T-helper 1 cell treated with Interleukin-12 subunit alpha and Interleukin-12 subunit beta and Interleukin-4 antibody, amounts not matched to agents 30 μg/mL and 1 μg/mL, for 36 hours (primary cell): ENCODE data around the gene DIAPH3.

ENCODE experiments used
- H3K27ac Mint-ChIP-seq: one replicate; pipeline ENCODE4 v1.8.0; 2021; ENCODE audit warnings: mild to moderate bottlenecking, mixed read lengths
- H3K27me3 Mint-ChIP-seq: one replicate; pipeline ENCODE4 v1.8.0; 2021; ENCODE audit warnings: low read depth, mixed read lengths
- H3K36me3 Mint-ChIP-seq: one replicate; pipeline ENCODE4 v1.8.0; 2021; ENCODE audit warnings: low read depth, mixed read lengths
- H3K4me1 Mint-ChIP-seq: one replicate; pipeline ENCODE4 v1.8.0; 2021; ENCODE audit warnings: low read depth, mixed read lengths
- H3K4me3 Mint-ChIP-seq: one replicate; pipeline ENCODE4 v1.8.0; 2021; ENCODE audit warnings: mild to moderate bottlenecking, moderate library complexity, mixed read lengths
- H3K9me3 Mint-ChIP-seq: one replicate; pipeline ENCODE4 v1.8.0; 2021; ENCODE audit warnings: mixed read lengths

Gene DIAPH3

GRCh38 chr13:60167121-60167520 is 3.4 kb upstream of the DIAPH3 start:
- Mint-ChIP-seq H3K4me3 (no peak overlapping the region), H3K27ac (no peak overlapping the region)

GRCh38 chr13:60165391-60166099 is 1.8 kb upstream of the DIAPH3 start:
- Mint-ChIP-seq H3K27ac (no peak overlapping the region), H3K9me3 (no peaks in the 10 kb centered on the region), H3K4me3 (peak overlapping the region; percentile 14), H3K4me1 (peaks cover 33% of the 10 kb centered on the region), H3K36me3 (peaks cover 3% of the 10 kb centered on the region), H3K27me3 (peaks cover 4% of the 10 kb centered on the region)

More at GRCh38 chr13:60167121-60167520, 3.4 kb upstream of the DIAPH3 start:
- Mint-ChIP-seq H3K4me1 (peaks cover 22% of the 10 kb centered on the region), H3K27me3 (peaks cover 7% of the 10 kb centered on the region), H3K9me3 (no peaks in the 10 kb centered on the region), H3K36me3 (no peaks in the 10 kb centered on the region)

- Mint-ChIP-seq H3K36me3 (peaks cover 3% of the 10 kb centered on the region), H3K27ac (peak overlapping the region; percentile 89), H3K9me3 (no peaks in the 10 kb centered on the region), H3K4me1 (peaks cover 33% of the 10 kb centered on the region), H3K27me3 (no peaks in the 10 kb centered on the region), H3K4me3 (peak overlapping the region; percentile 91)
Observed at GRCh38 chr13:60164234-60164889, 634 bp upstream of the DIAPH3 start.

- Mint-ChIP-seq H3K36me3 (peaks cover 10% of the 10 kb centered on the region), H3K4me3 (peak overlapping the region; percentile 22), H3K9me3 (peaks cover 4% of the 10 kb centered on the region), H3K4me1 (peaks cover 36% of the 10 kb centered on the region), H3K27ac (no peak overlapping the region), H3K27me3 (no peaks in the 10 kb centered on the region)
Observed at GRCh38 chr13:60162096-60162495, 1.6 kb downstream of the DIAPH3 start.

GRCh38 chr13:60158321-60158801 is 5.4 kb downstream of the DIAPH3 start:
- H3K4me1 Mint-ChIP-seq = peaks cover 24% of the 10 kb centered on the region
- H3K4me3 Mint-ChIP-seq = no peak overlapping the region
- peaks cover 4% of the 10 kb centered on the region for H3K9me3 Mint-ChIP-seq
- no peak overlapping the region for H3K27ac Mint-ChIP-seq
- H3K27me3 Mint-ChIP-seq = no peaks in the 10 kb centered on the region
- H3K36me3 Mint-ChIP-seq = peaks cover 15% of the 10 kb centered on the region

- H3K27me3 Mint-ChIP-seq = no peaks in the 10 kb centered on the region
- peaks cover 4% of the 10 kb centered on the region for H3K9me3 Mint-ChIP-seq
- H3K27ac Mint-ChIP-seq = no peak overlapping the region
- H3K36me3 Mint-ChIP-seq = peaks cover 12% of the 10 kb centered on the region
- no peak overlapping the region for H3K4me3 Mint-ChIP-seq
- peaks cover 7% of the 10 kb centered on the region for H3K4me1 Mint-ChIP-seq
Observed at GRCh38 chr13:60155978-60156377, 7.8 kb downstream of the DIAPH3 start.

GRCh38 chr13:60152904-60153303 is 10.8 kb downstream of the DIAPH3 start:
- H3K27ac Mint-ChIP-seq = no peak overlapping the region
- H3K27me3 Mint-ChIP-seq = no peaks in the 10 kb centered on the region
- peaks cover under 1% of the 10 kb centered on the region for H3K9me3 Mint-ChIP-seq
- H3K36me3 Mint-ChIP-seq = peaks cover 13% of the 10 kb centered on the region
- H3K4me3 Mint-ChIP-seq = no peak overlapping the region
- peaks cover 8% of the 10 kb centered on the region for H3K4me1 Mint-ChIP-seq

GRCh38 chr13:60152114-60152513 is 11.6 kb downstream of the DIAPH3 start:
- Mint-ChIP-seq H3K4me1 (peaks cover 7% of the 10 kb centered on the region), H3K4me3 (no peak overlapping the region), H3K36me3 (peaks cover 10% of the 10 kb centered on the region), H3K27me3 (no peaks in the 10 kb centered on the region), H3K27ac (no peak overlapping the region), H3K9me3 (no peaks in the 10 kb centered on the region)

- Mint-ChIP-seq H3K27ac (no peak overlapping the region), H3K9me3 (no peaks in the 10 kb centered on the region), H3K4me1 (peaks cover 4% of the 10 kb centered on the region), H3K36me3 (peaks cover 7% of the 10 kb centered on the region), H3K4me3 (no peak overlapping the region), H3K27me3 (no peaks in the 10 kb centered on the region)
Observed at GRCh38 chr13:60150538-60150937, 13.2 kb downstream of the DIAPH3 start.

GRCh38 chr13:60148918-60149317 is 14.8 kb downstream of the DIAPH3 start:
- peaks cover 5% of the 10 kb centered on the region for H3K36me3 Mint-ChIP-seq
- H3K4me1 Mint-ChIP-seq = peaks cover 12% of the 10 kb centered on the region
- no peak overlapping the region for H3K4me3 Mint-ChIP-seq
- H3K9me3 Mint-ChIP-seq = no peaks in the 10 kb centered on the region
- no peak overlapping the region for H3K27ac Mint-ChIP-seq
- H3K27me3 Mint-ChIP-seq = no peaks in the 10 kb centered on the region

- no peak overlapping the region for H3K27ac Mint-ChIP-seq
- H3K9me3 Mint-ChIP-seq = no peaks in the 10 kb centered on the region
- peaks cover 5% of the 10 kb centered on the region for H3K36me3 Mint-ChIP-seq
- no peak overlapping the region for H3K4me3 Mint-ChIP-seq
- H3K4me1 Mint-ChIP-seq = peaks cover 12% of the 10 kb centered on the region
- H3K27me3 Mint-ChIP-seq = no peaks in the 10 kb centered on the region
Observed at GRCh38 chr13:60147361-60147760, 16.4 kb downstream of the DIAPH3 start.

- H3K4me1 Mint-ChIP-seq = peaks cover 12% of the 10 kb centered on the region
- H3K4me3 Mint-ChIP-seq = no peak overlapping the region
- peaks cover 5% of the 10 kb centered on the region for H3K36me3 Mint-ChIP-seq
- no peak overlapping the region for H3K27ac Mint-ChIP-seq
- H3K27me3 Mint-ChIP-seq = no peaks in the 10 kb centered on the region
- H3K9me3 Mint-ChIP-seq = no peaks in the 10 kb centered on the region
Observed at GRCh38 chr13:60146471-60146870, 17.3 kb downstream of the DIAPH3 start.

GRCh38 chr13:60143775-60144174 is 20.0 kb downstream of the DIAPH3 start:
- H3K4me1 Mint-ChIP-seq = peaks cover 9% of the 10 kb centered on the region
- H3K36me3 Mint-ChIP-seq = peaks cover 2% of the 10 kb centered on the region
- H3K9me3 Mint-ChIP-seq = no peaks in the 10 kb centered on the region
- H3K27me3 Mint-ChIP-seq = no peaks in the 10 kb centered on the region
- H3K4me3 Mint-ChIP-seq = no peak overlapping the region
- H3K27ac Mint-ChIP-seq = no peak overlapping the region

- Mint-ChIP-seq H3K9me3 (no peaks in the 10 kb centered on the region), H3K4me3 (no peak overlapping the region), H3K27me3 (no peaks in the 10 kb centered on the region), H3K27ac (no peak overlapping the region), H3K36me3 (no peaks in the 10 kb centered on the region), H3K4me1 (peaks cover 15% of the 10 kb centered on the region)
Observed at GRCh38 chr13:60139272-60139671, 24.5 kb downstream of the DIAPH3 start.

GRCh38 chr13:60138674-60139073 is 25.1 kb downstream of the DIAPH3 start:
- Mint-ChIP-seq H3K4me1 (peaks cover 15% of the 10 kb centered on the region), H3K27me3 (no peaks in the 10 kb centered on the region), H3K36me3 (no peaks in the 10 kb centered on the region), H3K27ac (no peak overlapping the region), H3K9me3 (no peaks in the 10 kb centered on the region), H3K4me3 (no peak overlapping the region)
